ENCODE data around the gene AGTR1.

The AGTR1 gene

GRCh38 chr3:148707601-148708380 lies 10.1 kb downstream of the AGTR1 start:
- no peak overlapping the region for H3K4me3 ChIP-seq (ENCODE audit: low read depth, low read length)
- DNase-seq (ENCODE audit: low read depth): no peak
- no peak for TF ChIP-seq CTCF (IDR thresholded peaks at IDR 0.05; ENCODE audit: low read depth, low read length)
- TF ChIP-seq POLR2A (IDR thresholded peaks at IDR 0.05; ENCODE audit: extremely low read depth, insufficient read length): no peak
- no peak for TF ChIP-seq MAX (IDR thresholded peaks at IDR 0.05; ENCODE audit: low read depth, low read length)
- no peak for TF ChIP-seq MYC (IDR thresholded peaks at IDR 0.05; ENCODE audit: low read depth, low read length)

- no peak overlapping the region for H3K4me3 ChIP-seq (ENCODE audit: low read depth, low read length)
- DNase-seq (ENCODE audit: low read depth): no peak
- TF ChIP-seq MYC (IDR thresholded peaks at IDR 0.05; ENCODE audit: low read depth, low read length): no peak
- no peak for TF ChIP-seq POLR2A (IDR thresholded peaks at IDR 0.05; ENCODE audit: extremely low read depth, insufficient read length)
- no peak for TF ChIP-seq MAX (IDR thresholded peaks at IDR 0.05; ENCODE audit: low read depth, low read length)
- no peak for TF ChIP-seq CTCF (IDR thresholded peaks at IDR 0.05; ENCODE audit: low read depth, low read length)
Measured at GRCh38 chr3:148708409-148708808, 10.7 kb downstream of the AGTR1 start.

DNA sequence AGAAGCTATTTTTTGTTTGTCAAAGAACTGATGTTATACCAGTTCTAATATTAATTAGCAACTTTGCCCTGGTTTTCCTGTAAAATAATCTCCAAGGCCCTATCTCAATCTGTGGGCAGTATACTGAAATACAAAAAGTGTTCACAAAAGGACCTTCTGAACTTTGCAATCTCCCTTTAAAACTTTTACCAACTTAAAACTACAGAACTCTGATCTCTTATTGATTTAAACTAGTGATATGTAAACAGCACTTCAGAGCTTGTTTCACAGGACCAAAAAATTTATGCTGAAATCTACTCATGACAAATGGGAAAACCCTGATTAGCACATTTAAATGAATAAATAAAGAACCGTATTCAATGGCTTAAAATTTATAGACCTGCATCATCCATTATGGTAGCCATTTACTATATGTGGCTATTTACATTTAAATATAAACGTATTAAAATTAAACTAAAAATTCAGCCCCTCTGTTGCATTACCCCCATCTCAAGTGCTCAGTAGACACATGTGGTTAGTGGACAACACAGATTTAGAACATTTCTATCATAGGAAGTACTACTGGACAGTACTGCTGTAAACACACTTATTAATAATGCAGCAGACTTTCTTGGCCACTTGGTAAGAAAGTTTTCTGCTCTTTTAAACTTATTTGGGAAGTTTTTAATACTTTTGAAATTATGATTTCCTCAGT lies 12.0 kb downstream of the AGTR1 start:
- DNase-seq (ENCODE audit: low read depth): no peak
- TF ChIP-seq MAX (IDR thresholded peaks at IDR 0.05; ENCODE audit: low read depth, low read length) (no peak), MYC (IDR thresholded peaks at IDR 0.05; ENCODE audit: low read depth, low read length) (no peak), POLR2A (IDR thresholded peaks at IDR 0.05; ENCODE audit: extremely low read depth, insufficient read length) (no peak), CTCF (IDR thresholded peaks at IDR 0.05; ENCODE audit: low read depth, low read length) (no peak)
- H3K4me3 ChIP-seq (ENCODE audit: low read depth, low read length): no peak overlapping the region

DNA sequence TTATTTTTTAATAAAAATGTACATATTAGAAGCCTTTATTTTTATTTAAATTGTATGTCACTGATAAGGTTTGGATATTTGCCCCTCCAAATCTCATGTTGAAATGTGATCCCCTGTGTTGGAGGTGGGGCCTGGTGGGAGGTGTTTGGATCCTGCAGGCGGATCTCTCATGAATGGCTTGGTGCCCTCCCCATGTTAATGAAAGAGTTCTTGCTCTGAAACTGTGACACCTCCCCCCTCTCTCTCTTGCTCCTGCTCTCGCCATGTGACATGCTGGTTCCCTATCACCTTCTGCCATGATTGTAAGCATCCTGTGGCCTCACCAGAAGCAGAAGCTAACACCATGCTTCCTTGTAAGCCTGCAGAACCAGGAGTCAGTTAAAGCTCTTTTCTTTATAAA lies 13.0 kb downstream of the AGTR1 start:
- TF ChIP-seq CTCF (IDR thresholded peaks at IDR 0.05; ENCODE audit: low read depth, low read length) (no peak), MYC (IDR thresholded peaks at IDR 0.05; ENCODE audit: low read depth, low read length) (no peak), MAX (IDR thresholded peaks at IDR 0.05; ENCODE audit: low read depth, low read length) (no peak), POLR2A (IDR thresholded peaks at IDR 0.05; ENCODE audit: extremely low read depth, insufficient read length) (no peak)
- H3K4me3 ChIP-seq (ENCODE audit: low read depth, low read length): no peak overlapping the region
- no peak for DNase-seq (ENCODE audit: low read depth)

- no peak for DNase-seq (ENCODE audit: low read depth)
- no peak for TF ChIP-seq CTCF (IDR thresholded peaks at IDR 0.05; ENCODE audit: low read depth, low read length)
- TF ChIP-seq MAX (IDR thresholded peaks at IDR 0.05; ENCODE audit: low read depth, low read length): no peak
- TF ChIP-seq MYC (IDR thresholded peaks at IDR 0.05; ENCODE audit: low read depth, low read length): no peak
- no peak for TF ChIP-seq POLR2A (IDR thresholded peaks at IDR 0.05; ENCODE audit: extremely low read depth, insufficient read length)
- H3K4me3 ChIP-seq (ENCODE audit: low read depth, low read length): no peak overlapping the region
Measured at GRCh38 chr3:148711981-148712666, 14.4 kb downstream of the AGTR1 start.
